GM21447 (cell line): ENCODE data around the gene TIMM8B.
"Not testable (repeated sequence)": the region's sequence is repeated elsewhere in the genome, so short reads cannot be mapped to it uniquely, and the experiment has no call there.

ENCODE experiments used
- ATAC-seq: cut with Tn5 transposase; IDR thresholded peaks from one replicate; pipeline ENCODE4 v1.9.1; 2021; ENCODE audit not compliant: unreplicated experiment

TIMM8B gene

GRCh38 chr11:112082729-112083128 lies 3.8 kb downstream of the TIMM8B start:
- no peak for ATAC-seq

- peak; percentile 88 for ATAC-seq
Measured at GRCh38 chr11:112073941-112074811, 12.4 kb downstream of the TIMM8B start, which contains the start of the genes NKAPD1 and PIH1D2. Gene NKAPD1 (plus strand): TSS chr11:112074299. CDS start chr11:112075575, 1,276 bp downstream. Gene PIH1D2 (minus strand): TSS chr11:112074017. CDS start chr11:112073174, 843 bp downstream.

GRCh38 chr11:112062923-112063322 lies 23.6 kb downstream of the TIMM8B start:
- ATAC-seq, result no peak

- no peak for ATAC-seq
Measured at GRCh38 chr11:112058103-112058502, 28.5 kb downstream of the TIMM8B start.

GRCh38 chr11:112057170-112057569 lies 29.4 kb downstream of the TIMM8B start:
- ATAC-seq, result no peak

GRCh38 chr11:112051768-112052167 lies 34.8 kb downstream of the TIMM8B start:
- ATAC-seq, result no peak

GRCh38 chr11:112050721-112051120 lies 35.8 kb downstream of the TIMM8B start:
- peak; percentile 71 for ATAC-seq

- no peak for ATAC-seq
Measured at GRCh38 chr11:112049777-112050176, 36.8 kb downstream of the TIMM8B start.

GRCh38 chr11:112048256-112048655 lies 38.3 kb downstream of the TIMM8B start:
- not testable (repeated sequence) for ATAC-seq

GRCh38 chr11:112046647-112047046 lies 39.9 kb downstream of the TIMM8B start:
- not testable (repeated sequence) for ATAC-seq

GRCh38 chr11:112044961-112045360 lies 41.6 kb downstream of the TIMM8B start:
- no peak for ATAC-seq

GRCh38 chr11:112042961-112043304 lies 43.6 kb downstream of the TIMM8B start:
- ATAC-seq, result no peak

- no peak for ATAC-seq
Measured at GRCh38 chr11:112042161-112042960, 44.2 kb downstream of the TIMM8B start.

- no peak for ATAC-seq
Measured at GRCh38 chr11:112037527-112037926, 49.0 kb downstream of the TIMM8B start.
